GM23338 (cell line): Measurements from ENCODE around the gene RAP1GAP. TPM values are rescaled to one million over a fixed set of nuclear protein-coding genes. Genes with fewer than 3 reads are reported as not detected.

Source experiments
- ATAC-seq: fragments of 200-7000 bp; cut with Tn5 transposase; 3 replicates; pipeline ENCODE4 v1.9.1; 2020
- DNase-seq: peaks from one replicate; pipeline ENCODE4 v3.0.0-alpha.2; 2015; ENCODE audit warnings: low spot score
- H2AFZ ChIP-seq: fragments of 200-600 bp; sonication (generic); 2 replicates; pipeline ENCODE4 v1.8.0; 2016; ENCODE audit warnings: antibody characterized with exemption, mild to moderate bottlenecking, moderate library complexity
- H3F3A ChIP-seq: fragments of 200-600 bp; sonication (generic); replicated peaks from 2 replicates; pipeline ENCODE4 v1.8.0; 2017; ENCODE audit warnings: antibody characterized with exemption, mixed run types, low read depth
- H3K27ac ChIP-seq: fragments of 200-600 bp; sonication (generic); 2 replicates; pipeline ENCODE4 v1.6.1; 2016; ENCODE audit warnings: low read depth
- H3K27me3 ChIP-seq: fragments of 200-600 bp; sonication (generic); 2 replicates; pipeline ENCODE4 v1.8.0; 2016; ENCODE audit warnings: mild to moderate bottlenecking, mixed run types, moderate library complexity; ENCODE audit not compliant: insufficient read depth
- H3K36me3 ChIP-seq: fragments of 200-600 bp; sonication (generic); 2 replicates; pipeline ENCODE4 v1.8.0; 2016; ENCODE audit warnings: mild to moderate bottlenecking; ENCODE audit not compliant: insufficient read depth
- H3K4me1 ChIP-seq: fragments of 200-600 bp; sonication (generic); 2 replicates; pipeline ENCODE4 v1.8.0; 2016; ENCODE audit warnings: mild to moderate bottlenecking, moderate library complexity; ENCODE audit not compliant: insufficient read depth
- H3K4me2 ChIP-seq: fragments of 200-600 bp; sonication (generic); 2 replicates; pipeline ENCODE4 v1.7.1; 2017; ENCODE audit warnings: mixed run types
- H3K4me3 ChIP-seq: fragments of 200-600 bp; sonication (generic); 2 replicates; pipeline ENCODE4 v1.6.1; 2016; ENCODE audit warnings: mixed run types
- H3K79me2 ChIP-seq: fragments of 200-600 bp; sonication (generic); replicated peaks from 2 replicates; pipeline ENCODE4 v1.8.0; 2017; ENCODE audit warnings: mild to moderate bottlenecking; ENCODE audit not compliant: insufficient read depth
- H3K9me2 ChIP-seq: fragments of 200-600 bp; sonication (generic); 2 replicates; pipeline ENCODE4 v1.8.0; 2017; ENCODE audit not compliant: insufficient read depth
- H4K20me1 ChIP-seq: fragments of 200-600 bp; sonication (generic); replicated peaks from 2 replicates; pipeline ENCODE4 v1.8.0; 2017; ENCODE audit warnings: mild to moderate bottlenecking; ENCODE audit not compliant: insufficient read depth
- H3K27ac Mint-ChIP-seq: 2 replicates; pipeline ENCODE4 v1.8.0; 2020; ENCODE audit warnings: inconsistent platforms, mild to moderate bottlenecking, moderate library complexity, mixed read lengths
- H3K27me3 Mint-ChIP-seq: 3 replicates; pipeline ENCODE4 v1.8.0; 2022; ENCODE audit warnings: low read depth, mild to moderate bottlenecking, moderate library complexity, mixed read lengths, inconsistent platforms; ENCODE audit not compliant: insufficient read depth, poor library complexity
- H3K36me3 Mint-ChIP-seq: 3 replicates; pipeline ENCODE4 v1.8.0; 2021; ENCODE audit warnings: low read depth, mild to moderate bottlenecking, inconsistent platforms, moderate library complexity, mixed read lengths
- H3K4me1 Mint-ChIP-seq: 3 replicates; pipeline ENCODE4 v1.8.0; 2020; ENCODE audit warnings: mild to moderate bottlenecking, inconsistent platforms, mixed read lengths
- H3K4me3 Mint-ChIP-seq: 3 replicates; pipeline ENCODE4 v1.8.0; 2021; ENCODE audit warnings: moderate library complexity, mild to moderate bottlenecking, inconsistent platforms, mixed read lengths
- H3K9me3 Mint-ChIP-seq: 3 replicates; pipeline ENCODE4 v1.8.0; 2020; ENCODE audit warnings: moderate library complexity, mild to moderate bottlenecking, inconsistent platforms, mixed read lengths
- EZH2 ChIP-seq: fragments of 200-600 bp; sonication (generic); IDR thresholded peaks from one replicate; pipeline ENCODE4 v1.8.0; 2017; ENCODE audit warnings: antibody characterized with exemption, mild to moderate bottlenecking, low read depth; ENCODE audit not compliant: unreplicated experiment
- JUNB ChIP-seq: IDR thresholded peaks from one replicate; pipeline ENCODE4 v1.6.1; 2016; ENCODE audit warnings: antibody characterized with exemption; ENCODE audit not compliant: unreplicated experiment
- POLR2AphosphoS5 ChIP-seq: IDR thresholded peaks from 2 replicates; pipeline ENCODE4 v1.6.1; 2016; ENCODE audit warnings: antibody characterized with exemption, low read depth
- REST ChIP-seq: IDR thresholded peaks from one replicate; pipeline ENCODE4 v1.6.1; 2018; ENCODE audit warnings: antibody characterized with exemption; ENCODE audit not compliant: unreplicated experiment
- STAT1 ChIP-seq: IDR thresholded peaks from one replicate; pipeline ENCODE4 v1.6.1; 2016; ENCODE audit warnings: antibody characterized with exemption; ENCODE audit not compliant: unreplicated experiment
- ZNF114 ChIP-seq: fragments of 250-450 bp; sonication (Bioruptor Pico); IDR thresholded peaks from 2 replicates; pipeline ENCODE4 v1.5.0; 2020; ENCODE audit warnings: mild to moderate bottlenecking, moderate library complexity
- polyA plus RNA-seq: library from polyadenylated mRNA; unstranded; fragments of >200 nt; fragmentation: Nextera tagmentation; extraction: Ambion mirVana; gene quantifications from 2 replicates; pipeline ENCODE4 v1.2.1, GENCODE V29; 2016
- total RNA-seq: library from RNA; depleted of rRNA; stranded (reverse); fragments of >200 nt; shearing (Covaris generic); gene quantifications from 2 replicates; pipeline ENCODE4 v1.2.3, GENCODE V29; 2014

RAP1GAP gene
- total and polyA plus RNA-seq, 2 experiments from 2014 or later = 4.3 to 6.6 TPM

GRCh38 chr1:21705303-21705980 lies 36.3 kb upstream of the RAP1GAP start:
- H3K79me2 ChIP-seq = no peaks in the 10 kb centered on the region
- H3K36me3 ChIP-seq = peaks cover 17% of the 10 kb centered on the region
- no peaks in the 10 kb centered on the region for H3K27me3 ChIP-seq
- no peak overlapping the region for H3K4me2 ChIP-seq
- H2AFZ ChIP-seq = no peak overlapping the region
- peak overlapping the region; percentile 75 for H3K27ac Mint-ChIP-seq
- H3K27me3 Mint-ChIP-seq = no peaks in the 10 kb centered on the region
- no peaks in the 10 kb centered on the region for H3K9me2 ChIP-seq
- TF ChIP-seq REST (no peak), STAT1 (no peak), JUNB (no peak), EZH2 (no peak), ZNF114 (CRISPR knock-in tag) (no peak)
- H3K4me1 ChIP-seq = peaks cover 29% of the 10 kb centered on the region
- peaks cover 33% of the 10 kb centered on the region for H3K4me1 Mint-ChIP-seq
- no peaks in the 10 kb centered on the region for H3K9me3 Mint-ChIP-seq
- no peak for DNase-seq
- ATAC-seq = no peak; the same call in 2 of the 3 replicates
- H3F3A ChIP-seq = no peaks in the 10 kb centered on the region
- no peak overlapping the region for H3K4me3 ChIP-seq
- no peak overlapping the region for H3K4me3 Mint-ChIP-seq
- H3K36me3 Mint-ChIP-seq = peaks cover 41% of the 10 kb centered on the region
- H4K20me1 ChIP-seq = peaks cover 5% of the 10 kb centered on the region; the same call in 1 of the 2 replicates
- H3K27ac ChIP-seq = peak overlapping the region; percentile 33; the same call in 1 of the 2 replicates

- Mint-ChIP-seq H3K27me3 (no peaks in the 10 kb centered on the region), H3K4me3 (no peak overlapping the region), H3K27ac (peak overlapping the region; percentile 58; the same call in 1 of the 2 replicates), H3K9me3 (no peaks in the 10 kb centered on the region), H3K4me1 (peaks cover 33% of the 10 kb centered on the region), H3K36me3 (peaks cover 50% of the 10 kb centered on the region)
- Histone ChIP-seq H3F3A (no peaks in the 10 kb centered on the region), H3K4me2 (no peak overlapping the region), H2AFZ (no peak overlapping the region), H3K79me2 (no peaks in the 10 kb centered on the region), H3K27ac (no peak overlapping the region), H3K9me2 (no peaks in the 10 kb centered on the region), H3K36me3 (peaks cover 22% of the 10 kb centered on the region), H3K4me3 (no peak overlapping the region), H4K20me1 (peaks cover 5% of the 10 kb centered on the region; the same call in 1 of the 2 replicates), H3K4me1 (peaks cover 29% of the 10 kb centered on the region), H3K27me3 (no peaks in the 10 kb centered on the region)
- ATAC-seq = no peak
- DNase-seq = no peak
- no peak for TF ChIP-seq POLR2AphosphoS5
- no peak for TF ChIP-seq ZNF114 (CRISPR knock-in tag)
Observed at GRCh38 chr1:21704145-21704544, 35.0 kb upstream of the RAP1GAP start.
